Caco-2 (cell line): ENCODE results near the gene MSRB3. TPM values are rescaled to one million over a fixed set of nuclear protein-coding genes. Genes with fewer than 3 reads are reported as not detected.

ENCODE experiments used
- BruUV-seq: library from RNA; stranded (reverse); fragments of 400-500 nt; replicated peaks from 2 replicates; lab custom pipeline; 2021; lab: Mats Ljungman, UMichigan
- CTCF ChIA-PET: fragments of 300-600 bp; sonication (Branson Sonifier 250); formaldehyde crosslinking; loops from one replicate; lab custom pipeline; 2022; ENCODE audit warnings: antibody characterized with exemption; lab: Charles Lee
- POLR2A ChIA-PET: fragments of 300-600 bp; sonication (Branson Sonifier 250); formaldehyde crosslinking; loops from one replicate; lab custom pipeline; 2022; ENCODE audit warnings: antibody characterized with exemption; lab: Charles Lee
- DNase-seq, 2 experiments: peaks; one replicate each; pipeline versions ENCODE4 v3.0.0 to v3.0.0-alpha.2; 2020 to 2022
- H3K27me3 ChIP-seq: replicated peaks from 2 replicates; pipeline ENCODE4 v1.6.0; 2011; ENCODE audit warnings: low read length; ENCODE audit not compliant: control insufficient read depth, insufficient read depth
- H3K36me3 ChIP-seq: 2 replicates; pipeline ENCODE4 v1.5.1; 2011; ENCODE audit warnings: low read length; ENCODE audit not compliant: control insufficient read depth, insufficient read depth
- H3K4me1 ChIP-seq: fragments of 250-450 bp; sonication (Bioruptor Pico); 2 replicates; pipeline ENCODE4 v1.5.1; 2020; ENCODE audit warnings: mild to moderate bottlenecking
- H3K4me3 ChIP-seq: 2 replicates; pipeline ENCODE4 v1.5.1; 2011; ENCODE audit warnings: low read depth, mild to moderate bottlenecking, control low read depth, low read length
- H3K9me3 ChIP-seq: fragments of 250-450 bp; sonication (Bioruptor Pico); 2 replicates; pipeline ENCODE4 v1.5.1; 2020; ENCODE audit warnings: mild to moderate bottlenecking, moderate library complexity
- H3K27ac Mint-ChIP-seq: one replicate; pipeline ENCODE4 v1.8.0; 2022; ENCODE audit warnings: mixed read lengths; ENCODE audit not compliant: unreplicated experiment
- H3K27me3 Mint-ChIP-seq: one replicate; pipeline ENCODE4 v1.8.0; 2022; ENCODE audit warnings: mixed read lengths; ENCODE audit not compliant: insufficient read depth, unreplicated experiment
- H3K36me3 Mint-ChIP-seq: one replicate; pipeline ENCODE4 v1.8.0; 2022; ENCODE audit warnings: mild to moderate bottlenecking, mixed read lengths; ENCODE audit not compliant: insufficient read depth, unreplicated experiment
- H3K4me1 Mint-ChIP-seq: one replicate; pipeline ENCODE4 v1.8.0; 2022; ENCODE audit warnings: low read depth, mixed read lengths; ENCODE audit not compliant: unreplicated experiment
- H3K4me3 Mint-ChIP-seq: one replicate; pipeline ENCODE4 v1.8.0; 2022; ENCODE audit warnings: mild to moderate bottlenecking, moderate library complexity, mixed read lengths; ENCODE audit not compliant: unreplicated experiment
- H3K9me3 Mint-ChIP-seq: one replicate; pipeline ENCODE4 v1.8.0; 2022; ENCODE audit warnings: mixed read lengths; ENCODE audit not compliant: unreplicated experiment
- CTCF ChIP-seq, 2 experiments: fragments of 200-600 bp in 1 of 2; IDR thresholded peaks; 1 replicate in 1 of 2; 2 replicates in 1 of 2; pipeline versions ENCODE4 v1.5.1 to v1.8.0; 2011 to 2022; ENCODE audit warnings: antibody characterized with exemption in 1 of 2, control low read depth in 1 of 2, inconsistent platforms in 1 of 2, low read depth in 1 of 2, low read length in 1 of 2, mild to moderate bottlenecking in 1 of 2, moderate library complexity in 1 of 2; ENCODE audit not compliant: insufficient read depth in 1 of 2, severe bottlenecking in 1 of 2, unreplicated experiment in 1 of 2
- intact Hi-C: fragments of 100-400 bp; cut with micrococcal nuclease; formaldehyde crosslinking; loops from one replicate; pipeline ENCODE4 v1.10.0; 2022; ENCODE audit not compliant: unreplicated experiment
- total RNA-seq: library from RNA; stranded (reverse); gene quantifications from 2 replicates; pipeline ENCODE4 v1.2.3, GENCODE V29; 2022

The MSRB3 gene
- total RNA-seq, 1 experiment from 2014 or later, result 7.7 TPM

- H3K36me3 ChIP-seq, result no peaks in the 10 kb centered on the region
- H3K27me3 ChIP-seq, result no peaks in the 10 kb centered on the region
- no peaks in the 10 kb centered on the region for H3K9me3 ChIP-seq
- Mint-ChIP-seq H3K4me3 (no peak overlapping the region), H3K27me3 (no peaks in the 10 kb centered on the region), H3K9me3 (no peaks in the 10 kb centered on the region), H3K27ac (no peak overlapping the region), H3K36me3 (no peaks in the 10 kb centered on the region), H3K4me1 (peaks cover 20% of the 10 kb centered on the region)
- BruUV-seq, result no TSS peak
- H3K4me3 ChIP-seq, result no peak overlapping the region
- intact Hi-C loops, result loop anchor here (10.0 kb wide), 1 partner anchor 46 kb away; no protein-coding TSS in a partner anchor
- peak in 1 of 2 experiments; percentile 31 for DNase-seq
- peaks cover 22% of the 10 kb centered on the region for H3K4me1 ChIP-seq
- peak in 1 of 2 experiments; percentile 2 for TF ChIP-seq CTCF (IDR thresholded peaks at IDR 0.05; ENCODE audit: insufficient read depth in 1 of 2, low read depth in 1 of 2, low read length in 1 of 2, severe bottlenecking in 1 of 2, unreplicated experiment in 1 of 2)
- POLR2A ChIA-PET, result no interaction called here
- CTCF ChIA-PET, result no interaction called here
These were observed 60.7 kb downstream of the MSRB3 start for GRCh38 chr12:65339161-65339560.

- Histone ChIP-seq H3K9me3 (no peaks in the 10 kb centered on the region), H3K4me3 (no peak overlapping the region), H3K4me1 (no peaks in the 10 kb centered on the region), H3K36me3 (no peaks in the 10 kb centered on the region), H3K27me3 (no peaks in the 10 kb centered on the region)
- ChIA-PET POLR2A (no interaction called here), CTCF (no interaction called here)
- Mint-ChIP-seq H3K36me3 (no peaks in the 10 kb centered on the region), H3K27me3 (no peaks in the 10 kb centered on the region), H3K4me3 (no peak overlapping the region), H3K9me3 (no peaks in the 10 kb centered on the region), H3K27ac (no peak overlapping the region), H3K4me1 (no peaks in the 10 kb centered on the region)
- no peak for DNase-seq
- intact Hi-C loops, result no loop called here
- no peak for TF ChIP-seq CTCF (IDR thresholded peaks at IDR 0.05; ENCODE audit: insufficient read depth in 1 of 2, low read depth in 1 of 2, low read length in 1 of 2, severe bottlenecking in 1 of 2, unreplicated experiment in 1 of 2)
- no TSS peak for BruUV-seq
These were observed 64.7 kb downstream of the MSRB3 start for GRCh38 chr12:65343230-65343629.

- no peak for DNase-seq
- no peaks in the 10 kb centered on the region for H3K4me1 Mint-ChIP-seq
- H3K27me3 Mint-ChIP-seq, result no peaks in the 10 kb centered on the region
- no peak for TF ChIP-seq CTCF (IDR thresholded peaks at IDR 0.05; ENCODE audit: insufficient read depth in 1 of 2, low read depth in 1 of 2, low read length in 1 of 2, severe bottlenecking in 1 of 2, unreplicated experiment in 1 of 2)
- Histone ChIP-seq H3K27me3 (no peaks in the 10 kb centered on the region), H3K4me1 (no peaks in the 10 kb centered on the region), H3K9me3 (no peaks in the 10 kb centered on the region), H3K36me3 (no peaks in the 10 kb centered on the region), H3K4me3 (no peak overlapping the region)
- intact Hi-C loops, result no loop called here
- H3K27ac Mint-ChIP-seq, result no peak overlapping the region
- POLR2A ChIA-PET, result no interaction called here
- H3K36me3 Mint-ChIP-seq, result no peaks in the 10 kb centered on the region
- no peaks in the 10 kb centered on the region for H3K9me3 Mint-ChIP-seq
- H3K4me3 Mint-ChIP-seq, result no peak overlapping the region
- BruUV-seq, result no TSS peak
- CTCF ChIA-PET, result no interaction called here
These were observed 65.3 kb downstream of the MSRB3 start for GRCh38 chr12:65343801-65344200.
